Measurements from ENCODE around the gene OTOG. TPM values are rescaled to one million over a fixed set of nuclear protein-coding genes. Genes with fewer than 3 reads are reported as not detected.

OTOG gene
- polyA plus RNA-seq, 1 experiment, result not detected

- CTCF ChIA-PET, result interaction anchor here (0.9 kb wide), 1 partner anchor 32 kb away, joined by 4 read pairs; no protein-coding TSS in a partner anchor
- POLR2A ChIA-PET, result no interaction called here
These were observed 83.9 kb downstream of the OTOG start for GRCh38 chr11:17630936-17631335.

GRCh38 chr11:17631702-17632365, 84.8 kb downstream of the OTOG start:
- Histone ChIP-seq H3K4me3 (ENCODE audit: low read depth, low read length) (no peak overlapping the region), H3K36me3 (ENCODE audit: control insufficient read depth, insufficient read depth, low read length) (no peaks in the 10 kb centered on the region), H3K27me3 (ENCODE audit: control insufficient read depth, insufficient read depth, low read length) (no peaks in the 10 kb centered on the region)
- no peak for TF ChIP-seq CTCF (IDR thresholded peaks at IDR 0.05; ENCODE audit: insufficient read depth, low read depth, low read length)
- ChIA-PET POLR2A (no interaction called here), CTCF (interaction anchor here (0.7 kb wide), 1 partner anchor 29 kb away, joined by 3 read pairs; no protein-coding TSS in a partner anchor)
- no peak for DNase-seq (ENCODE audit: low read depth)

More at GRCh38 chr11:17630936-17631335, 83.9 kb downstream of the OTOG start:
- Histone ChIP-seq H3K4me3 (ENCODE audit: low read depth, low read length) (no peak overlapping the region), H3K36me3 (ENCODE audit: control insufficient read depth, insufficient read depth, low read length) (no peaks in the 10 kb centered on the region), H3K27me3 (ENCODE audit: control insufficient read depth, insufficient read depth, low read length) (no peaks in the 10 kb centered on the region)
- no peak for TF ChIP-seq CTCF (IDR thresholded peaks at IDR 0.05; ENCODE audit: insufficient read depth, low read depth, low read length)
- DNase-seq (ENCODE audit: low read depth), result no peak

- no peaks in the 10 kb centered on the region for H3K27me3 ChIP-seq (ENCODE audit: control insufficient read depth, insufficient read depth, low read length)
- CTCF ChIA-PET, result no interaction called here
- no peak for TF ChIP-seq CTCF (IDR thresholded peaks at IDR 0.05; ENCODE audit: insufficient read depth, low read depth, low read length)
- DNase-seq (ENCODE audit: low read depth), result no peak
- POLR2A ChIA-PET, result no interaction called here
- no peak overlapping the region for H3K4me3 ChIP-seq (ENCODE audit: low read depth, low read length)
- H3K36me3 ChIP-seq (ENCODE audit: control insufficient read depth, insufficient read depth, low read length), result no peaks in the 10 kb centered on the region
These were observed 86.4 kb downstream of the OTOG start for GRCh38 chr11:17633279-17633986.

- TF ChIP-seq CTCF (IDR thresholded peaks at IDR 0.05; ENCODE audit: insufficient read depth, low read depth, low read length), result no peak
- no peak for DNase-seq (ENCODE audit: low read depth)
- no peak overlapping the region for H3K4me3 ChIP-seq (ENCODE audit: low read depth, low read length)
- no peaks in the 10 kb centered on the region for H3K36me3 ChIP-seq (ENCODE audit: control insufficient read depth, insufficient read depth, low read length)
- ChIA-PET POLR2A (no interaction called here), CTCF (interaction anchor here (1.0 kb wide), 1 partner anchor 36 kb away, joined by 3 read pairs; no protein-coding TSS in a partner anchor)
- H3K27me3 ChIP-seq (ENCODE audit: control insufficient read depth, insufficient read depth, low read length), result no peaks in the 10 kb centered on the region
These were observed 87.1 kb downstream of the OTOG start for GRCh38 chr11:17633987-17634775.
